ENCODE results near the gene RANBP9. TPM values are rescaled to one million over a fixed set of nuclear protein-coding genes. Genes with fewer than 3 reads are reported as not detected.

RANBP9 gene
- total and polyA plus RNA-seq, 9 of the 15 experiments (the other 6 are each of a cell fraction or from before 2014, with no cell fraction given): 27.5 to 130 (median 61.5) TPM

- TF ChIP-seq, protein P1, sequence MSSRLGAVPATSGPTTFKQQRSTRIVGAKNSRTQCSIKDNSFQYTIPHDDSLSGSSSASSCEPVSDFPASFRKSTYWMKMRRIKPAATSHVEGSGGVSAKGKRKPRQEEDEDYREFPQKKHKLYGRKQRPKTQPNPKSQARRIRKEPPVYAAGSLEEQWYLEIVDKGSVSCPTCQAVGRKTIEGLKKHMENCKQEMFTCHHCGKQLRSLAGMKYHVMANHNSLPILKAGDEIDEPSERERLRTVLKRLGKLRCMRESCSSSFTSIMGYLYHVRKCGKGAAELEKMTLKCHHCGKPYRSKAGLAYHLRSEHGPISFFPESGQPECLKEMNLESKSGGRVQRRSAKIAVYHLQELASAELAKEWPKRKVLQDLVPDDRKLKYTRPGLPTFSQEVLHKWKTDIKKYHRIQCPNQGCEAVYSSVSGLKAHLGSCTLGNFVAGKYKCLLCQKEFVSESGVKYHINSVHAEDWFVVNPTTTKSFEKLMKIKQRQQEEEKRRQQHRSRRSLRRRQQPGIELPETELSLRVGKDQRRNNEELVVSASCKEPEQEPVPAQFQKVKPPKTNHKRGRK (tag; IDR thresholded peaks at IDR 0.05): 0 out of 2 replicates have a peak, but pooled peaks have one; percentile 5
- 0 out of 2 replicates have a peak, but pooled peaks have one; percentile 3 for TF ChIP-seq ARID2 (IDR thresholded peaks at IDR 0.05)
- TF ChIP-seq, protein P2, sequence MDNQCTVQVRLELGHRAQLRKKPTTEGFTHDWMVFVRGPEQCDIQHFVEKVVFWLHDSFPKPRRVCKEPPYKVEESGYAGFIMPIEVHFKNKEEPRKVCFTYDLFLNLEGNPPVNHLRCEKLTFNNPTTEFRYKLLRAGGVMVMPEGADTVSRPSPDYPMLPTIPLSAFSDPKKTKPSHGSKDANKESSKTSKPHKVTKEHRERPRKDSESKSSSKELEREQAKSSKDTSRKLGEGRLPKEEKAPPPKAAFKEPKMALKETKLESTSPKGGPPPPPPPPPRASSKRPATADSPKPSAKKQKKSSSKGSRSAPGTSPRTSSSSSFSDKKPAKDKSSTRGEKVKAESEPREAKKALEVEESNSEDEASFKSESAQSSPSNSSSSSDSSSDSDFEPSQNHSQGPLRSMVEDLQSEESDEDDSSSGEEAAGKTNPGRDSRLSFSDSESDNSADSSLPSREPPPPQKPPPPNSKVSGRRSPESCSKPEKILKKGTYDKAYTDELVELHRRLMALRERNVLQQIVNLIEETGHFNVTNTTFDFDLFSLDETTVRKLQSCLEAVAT (IDR thresholded peaks at IDR 0.05): peak; percentile 58 to 85; a peak in 2 of 4 replicates
- TF ChIP-seq ZNF212 (CRISPR knock-in tag; IDR thresholded peaks at IDR 0.05): 0 out of 2 replicates have a peak, but pooled peaks have one; percentile 54
- peak; percentile 71; the same call in 1 of the 2 replicates for TF ChIP-seq ZNF644 (tag; IDR thresholded peaks at IDR 0.05; ENCODE audit: low read depth)
- no peak for TF ChIP-seq SPI1 (IDR thresholded peaks at IDR 0.05; ENCODE audit: borderline replicate concordance, low read depth, low read length)
- peak; percentile 99 for TF ChIP-seq NFE2 (IDR thresholded peaks at IDR 0.05; ENCODE audit: low read depth)
- no peak for TF ChIP-seq PTBP1 (IDR thresholded peaks at IDR 0.05; ENCODE audit: low read depth, low read length)
- TF ChIP-seq EP400 (IDR thresholded peaks at IDR 0.05): peak; percentile 28
- TF ChIP-seq ZNF133 (CRISPR knock-in tag; IDR thresholded peaks at IDR 0.05): no peak
- TF ChIP-seq, protein P3, sequence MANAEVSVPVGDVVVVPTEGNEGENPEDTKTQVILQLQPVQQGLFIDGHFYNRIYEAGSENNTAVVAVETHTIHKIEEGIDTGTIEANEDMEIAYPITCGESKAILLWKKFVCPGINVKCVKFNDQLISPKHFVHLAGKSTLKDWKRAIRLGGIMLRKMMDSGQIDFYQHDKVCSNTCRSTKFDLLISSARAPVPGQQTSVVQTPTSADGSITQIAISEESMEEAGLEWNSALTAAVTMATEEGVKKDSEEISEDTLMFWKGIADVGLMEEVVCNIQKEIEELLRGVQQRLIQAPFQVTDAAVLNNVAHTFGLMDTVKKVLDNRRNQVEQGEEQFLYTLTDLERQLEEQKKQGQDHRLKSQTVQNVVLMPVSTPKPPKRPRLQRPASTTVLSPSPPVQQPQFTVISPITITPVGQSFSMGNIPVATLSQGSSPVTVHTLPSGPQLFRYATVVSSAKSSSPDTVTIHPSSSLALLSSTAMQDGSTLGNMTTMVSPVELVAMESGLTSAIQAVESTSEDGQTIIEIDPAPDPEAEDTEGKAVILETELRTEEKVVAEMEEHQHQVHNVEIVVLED (CRISPR knock-in tag; IDR thresholded peaks at IDR 0.05): no peak
- TF ChIP-seq LARP7 (IDR thresholded peaks at IDR 0.05): peak; percentile 40; the same call in 1 of the 2 replicates
- 0 out of 2 replicates have a peak, but pooled peaks have one; percentile 30 for TF ChIP-seq CREM (IDR thresholded peaks at IDR 0.05; ENCODE audit: low read depth)
- 0 out of 2 replicates have a peak, but pooled peaks have one; percentile 23 for TF ChIP-seq HLTF (IDR thresholded peaks at IDR 0.05)
- TF ChIP-seq HEY1 (CRISPR knock-in tag; IDR thresholded peaks at IDR 0.05; ENCODE audit: borderline replicate concordance): no peak
- TF ChIP-seq CBFA2T3 (IDR thresholded peaks at IDR 0.05): peak; percentile 89
- TF ChIP-seq CBX3 (IDR thresholded peaks at IDR 0.05; ENCODE audit: borderline replicate concordance in 1 of 2, low read length in 2 of 2): peak in 1 of 2 experiments; percentile 95; a peak in 2 of 3 replicates
- TF ChIP-seq HDAC2 (IDR thresholded peaks at IDR 0.05): peak; percentile 92
- peak; percentile 100 for TF ChIP-seq C11orf30 (IDR thresholded peaks at IDR 0.05; ENCODE audit: low read depth)
- peak; percentile 60 for TF ChIP-seq ESRRA (IDR thresholded peaks at IDR 0.05; ENCODE audit: borderline replicate concordance, low read depth)
- 0 out of 2 replicates have a peak, but pooled peaks have one; percentile 17 for TF ChIP-seq SMAD4 (CRISPR knock-in tag; conservative IDR thresholded peaks at IDR 0.05)
- TF ChIP-seq ETV6 (IDR thresholded peaks at IDR 0.05; ENCODE audit: borderline replicate concordance in 1 of 2, low read depth in 2 of 2, low read length in 1 of 2): 0 out of 4 replicates have a peak, but pooled peaks of 1 of the 2 experiments have one; percentile 27
- TF ChIP-seq ETV6 (CRISPR knock-in tag; IDR thresholded peaks at IDR 0.05; ENCODE audit: borderline replicate concordance): no peak
- peak; percentile 93 for TF ChIP-seq ZNF384 (IDR thresholded peaks at IDR 0.05; ENCODE audit: low read depth, low read length)
- TF ChIP-seq HDAC1 (IDR thresholded peaks at IDR 0.05): peak in 1 of 2 experiments; percentile 88; a peak in 3 of 4 replicates
- TF ChIP-seq GABPA (tag; conservative IDR thresholded peaks at IDR 0.05; ENCODE audit: low read depth): peak; percentile 49; the same call in 1 of the 2 replicates
- no peak for TF ChIP-seq ZNF197 (CRISPR knock-in tag; IDR thresholded peaks at IDR 0.05; ENCODE audit: low read depth)
These were observed 43.2 kb downstream of the RANBP9 start (continued) for GRCh38 chr6:13668291-13668928.

Measured in K562 (cell line).